IPS-18a (cell line): ENCODE measurements around the gene ZNF827.

Experiments
- H3K27ac ChIP-seq: one replicate; pipeline ENCODE4 v1.5.1; 2013; ENCODE audit warnings: low read length
- H3K27me3 ChIP-seq: one replicate; pipeline ENCODE4 v1.6.1; 2013; ENCODE audit warnings: mild to moderate bottlenecking, low read length; ENCODE audit not compliant: control insufficient read depth, insufficient read depth
- H3K36me3 ChIP-seq: one replicate; pipeline ENCODE4 v1.6.1; 2013; ENCODE audit warnings: low read depth, low read length; ENCODE audit not compliant: control insufficient read depth
- H3K4me1 ChIP-seq: one replicate; pipeline ENCODE4 v1.6.1; 2013; ENCODE audit warnings: low read depth, low read length; ENCODE audit not compliant: control insufficient read depth
- H3K4me3 ChIP-seq: one replicate; pipeline ENCODE4 v1.5.1; 2013; ENCODE audit warnings: low read length
- H3K9ac ChIP-seq: one replicate; pipeline ENCODE4 v1.6.1; 2013; ENCODE audit warnings: mild to moderate bottlenecking, low read length, moderate library complexity
- H3K9me3 ChIP-seq: one replicate; pipeline ENCODE4 v1.6.1; 2013; ENCODE audit warnings: low read depth, low read length; ENCODE audit not compliant: control insufficient read depth

Gene ZNF827

GRCh38 chr4:145883101-145883694, 55.4 kb downstream of the ZNF827 start:
- Histone ChIP-seq H3K9ac (no peak overlapping the region), H3K4me3 (no peak overlapping the region), H3K27me3 (no peaks in the 10 kb centered on the region), H3K9me3 (no peaks in the 10 kb centered on the region), H3K4me1 (peaks cover 39% of the 10 kb centered on the region), H3K36me3 (peaks cover 7% of the 10 kb centered on the region), H3K27ac (no peak overlapping the region)

DNA sequence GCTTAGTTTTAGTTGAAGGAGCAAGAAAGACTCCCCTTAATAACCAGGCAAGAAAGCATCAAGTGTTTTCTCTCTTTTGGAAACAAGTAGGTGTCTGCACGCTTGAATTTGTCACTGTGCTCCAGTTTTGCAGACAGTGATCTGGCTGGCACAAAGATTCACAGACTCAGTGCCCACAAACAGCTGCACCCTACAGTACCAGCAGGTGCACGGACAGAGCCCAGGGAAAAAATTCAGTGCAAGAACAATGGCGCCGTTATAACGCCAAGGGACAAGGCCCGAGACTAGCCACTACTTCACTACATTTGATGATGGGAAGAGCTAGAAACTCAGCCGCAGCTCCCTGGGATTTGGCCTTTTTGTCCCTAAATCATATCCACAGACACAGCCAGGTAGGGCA, 56.0 kb downstream of the ZNF827 start:
- peaks cover 33% of the 10 kb centered on the region for H3K4me1 ChIP-seq
- no peak overlapping the region for H3K9ac ChIP-seq
- peaks cover 7% of the 10 kb centered on the region for H3K36me3 ChIP-seq
- H3K9me3 ChIP-seq: no peaks in the 10 kb centered on the region
- no peak overlapping the region for H3K27ac ChIP-seq
- no peak overlapping the region for H3K4me3 ChIP-seq
- H3K27me3 ChIP-seq: no peaks in the 10 kb centered on the region

DNA sequence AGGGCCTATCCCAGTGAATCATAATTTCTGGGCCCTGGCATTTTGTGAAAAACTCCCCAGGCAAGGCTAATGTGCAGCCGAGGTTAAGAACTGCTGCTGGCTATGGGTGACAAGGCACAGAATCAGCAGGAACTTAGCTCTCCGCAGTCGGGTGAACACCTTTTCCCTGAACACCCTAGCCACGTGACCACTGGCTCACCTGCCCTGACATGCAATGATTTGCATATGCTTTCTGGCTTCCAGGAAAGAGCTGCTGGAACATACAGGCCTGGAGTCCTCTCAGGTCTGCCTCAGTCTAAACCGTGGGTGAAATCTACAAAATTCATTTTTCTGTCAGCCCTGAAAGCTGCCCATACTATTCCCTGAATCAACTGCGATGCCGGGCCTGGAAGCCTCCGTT, 56.6 kb downstream of the ZNF827 start:
- H3K9ac ChIP-seq: no peak overlapping the region

DNA sequence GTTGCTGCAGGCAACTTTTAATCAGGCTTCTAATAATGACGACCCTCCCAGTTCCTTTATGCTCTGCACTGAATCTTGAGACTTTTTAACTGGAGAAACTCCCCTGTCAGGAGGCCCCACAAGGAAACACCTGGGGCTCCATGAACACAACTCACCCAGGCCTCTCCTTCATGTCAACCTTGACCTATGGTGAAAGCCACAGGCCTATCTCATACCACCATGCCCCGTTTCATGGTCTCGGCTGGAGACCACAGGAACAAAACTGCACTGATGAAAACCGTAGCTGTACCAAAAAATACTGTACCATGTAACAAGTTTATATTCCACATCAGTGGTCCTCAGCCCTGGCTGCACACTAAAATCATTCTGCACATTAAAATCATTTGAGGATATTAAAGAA, 57.0 kb downstream of the ZNF827 start:
- H3K9me3 ChIP-seq: no peaks in the 10 kb centered on the region
- H3K4me1 ChIP-seq: peaks cover 23% of the 10 kb centered on the region
- H3K9ac ChIP-seq: no peak overlapping the region
- no peak overlapping the region for H3K27ac ChIP-seq
- H3K27me3 ChIP-seq: no peaks in the 10 kb centered on the region
- H3K4me3 ChIP-seq: no peak overlapping the region
- peaks cover 10% of the 10 kb centered on the region for H3K36me3 ChIP-seq

More for the DNA sequence above, 56.6 kb downstream of the ZNF827 start:
- H3K27ac ChIP-seq: no peak overlapping the region
- H3K4me1 ChIP-seq: peaks cover 27% of the 10 kb centered on the region
- no peaks in the 10 kb centered on the region for H3K27me3 ChIP-seq
- H3K9me3 ChIP-seq: no peaks in the 10 kb centered on the region
- no peak overlapping the region for H3K4me3 ChIP-seq
- H3K36me3 ChIP-seq: peaks cover 9% of the 10 kb centered on the region

DNA sequence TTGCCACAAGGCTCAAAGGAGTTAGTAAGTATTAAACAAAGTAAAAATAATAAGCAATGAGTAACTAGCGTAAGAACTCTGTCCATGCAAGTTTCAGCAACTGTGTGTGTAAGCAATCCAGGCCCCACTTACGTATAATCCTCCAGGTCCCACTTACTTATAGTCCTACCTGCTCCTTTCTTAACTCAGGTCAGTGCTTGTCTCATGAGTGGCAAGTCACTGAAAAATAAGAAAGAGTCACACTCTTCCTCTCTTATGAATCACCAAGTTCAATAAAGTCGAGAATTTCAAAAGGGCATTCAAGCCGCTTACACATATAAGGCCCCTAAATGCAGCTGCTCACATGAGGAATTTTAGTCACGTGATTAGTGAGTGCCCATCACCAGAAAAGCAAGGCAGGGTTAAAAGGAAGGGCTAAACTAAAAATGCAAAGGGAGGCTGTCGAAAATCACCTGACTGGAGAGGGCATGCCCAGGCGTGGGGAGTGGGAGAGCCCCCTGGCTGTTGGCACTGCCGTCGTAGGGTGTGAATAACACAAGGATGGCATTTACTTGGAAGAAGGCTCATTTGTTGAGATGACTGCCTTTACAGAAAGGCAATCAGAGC, 58.2 kb downstream of the ZNF827 start:
- no peak overlapping the region for H3K4me3 ChIP-seq
- H3K27me3 ChIP-seq: no peaks in the 10 kb centered on the region
- H3K36me3 ChIP-seq: peaks cover 10% of the 10 kb centered on the region
- H3K4me1 ChIP-seq: peaks cover 20% of the 10 kb centered on the region
- no peak overlapping the region for H3K27ac ChIP-seq
- H3K9ac ChIP-seq: no peak overlapping the region
- no peaks in the 10 kb centered on the region for H3K9me3 ChIP-seq

DNA sequence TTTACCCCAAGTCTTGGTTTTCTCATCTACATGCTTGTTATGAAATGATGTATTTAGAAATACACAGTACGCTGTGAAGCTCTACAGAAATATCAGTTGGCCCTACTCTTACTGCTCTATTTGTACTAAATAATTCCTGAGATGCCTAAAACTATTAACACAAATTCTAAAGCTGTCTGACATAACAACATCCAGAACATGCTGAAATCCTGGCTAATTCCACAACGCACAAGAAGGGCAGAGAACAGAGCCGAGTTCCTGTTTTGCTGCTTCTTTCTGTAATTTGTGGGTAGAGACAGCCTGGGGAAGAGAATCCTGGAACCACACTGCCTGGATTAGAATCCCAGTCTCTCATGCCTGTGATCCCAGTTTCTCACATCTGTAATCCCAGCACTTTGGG, 59.0 kb downstream of the ZNF827 start:
- H3K4me3 ChIP-seq: no peak overlapping the region
- no peaks in the 10 kb centered on the region for H3K9me3 ChIP-seq
- H3K9ac ChIP-seq: no peak overlapping the region
- H3K4me1 ChIP-seq: peaks cover 20% of the 10 kb centered on the region
- H3K27ac ChIP-seq: no peak overlapping the region
- H3K27me3 ChIP-seq: no peaks in the 10 kb centered on the region
- H3K36me3 ChIP-seq: peaks cover 6% of the 10 kb centered on the region

DNA sequence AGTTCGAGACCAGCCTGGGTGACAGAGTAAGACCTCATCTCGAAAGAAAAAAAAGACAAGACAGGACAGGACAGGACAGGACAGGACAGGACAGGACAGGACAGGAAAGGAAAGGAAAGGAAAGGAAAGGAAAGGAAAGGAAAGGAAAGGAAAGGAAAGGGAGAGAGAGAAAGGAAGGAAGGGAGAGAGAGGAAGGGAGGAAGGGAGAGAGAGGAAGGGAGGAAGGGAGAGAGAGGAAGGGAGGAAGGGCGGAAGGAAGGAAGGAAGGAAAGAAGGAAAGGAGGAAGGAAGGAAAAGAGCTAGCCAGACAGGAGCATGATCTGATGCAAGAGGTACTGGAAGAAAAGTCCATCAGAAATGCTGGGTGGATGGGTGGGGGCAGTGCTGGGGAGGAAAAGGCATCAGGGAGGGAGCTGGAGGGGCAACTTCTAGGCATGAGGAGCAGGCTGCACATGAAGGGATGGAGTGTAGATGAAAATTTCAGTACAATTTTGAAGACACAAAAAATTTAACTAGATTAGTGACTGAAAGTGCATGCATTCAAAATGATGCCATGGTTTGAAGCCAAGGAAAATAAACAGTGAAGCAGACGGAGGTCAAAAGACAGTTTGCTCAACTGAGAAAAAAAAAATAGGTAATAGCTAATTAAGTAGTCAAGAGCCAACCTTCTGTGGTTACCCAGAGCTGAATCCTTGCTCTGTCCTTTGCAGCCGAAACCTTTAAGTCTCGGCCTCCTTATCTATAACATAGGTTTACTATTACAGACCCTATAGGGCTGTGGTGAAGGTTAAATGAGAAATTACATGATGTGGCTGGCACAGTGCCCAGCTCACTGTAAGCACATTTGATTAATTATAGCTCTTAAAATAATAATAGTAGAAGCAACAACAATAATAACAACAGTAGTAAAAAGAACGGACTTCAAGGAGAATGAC, 59.9 kb downstream of the ZNF827 start:
- Histone ChIP-seq H3K36me3 (peaks cover 6% of the 10 kb centered on the region), H3K27me3 (no peaks in the 10 kb centered on the region), H3K4me1 (peaks cover 12% of the 10 kb centered on the region), H3K27ac (no peak overlapping the region), H3K9ac (no peak overlapping the region), H3K9me3 (no peaks in the 10 kb centered on the region), H3K4me3 (no peak overlapping the region)

DNA sequence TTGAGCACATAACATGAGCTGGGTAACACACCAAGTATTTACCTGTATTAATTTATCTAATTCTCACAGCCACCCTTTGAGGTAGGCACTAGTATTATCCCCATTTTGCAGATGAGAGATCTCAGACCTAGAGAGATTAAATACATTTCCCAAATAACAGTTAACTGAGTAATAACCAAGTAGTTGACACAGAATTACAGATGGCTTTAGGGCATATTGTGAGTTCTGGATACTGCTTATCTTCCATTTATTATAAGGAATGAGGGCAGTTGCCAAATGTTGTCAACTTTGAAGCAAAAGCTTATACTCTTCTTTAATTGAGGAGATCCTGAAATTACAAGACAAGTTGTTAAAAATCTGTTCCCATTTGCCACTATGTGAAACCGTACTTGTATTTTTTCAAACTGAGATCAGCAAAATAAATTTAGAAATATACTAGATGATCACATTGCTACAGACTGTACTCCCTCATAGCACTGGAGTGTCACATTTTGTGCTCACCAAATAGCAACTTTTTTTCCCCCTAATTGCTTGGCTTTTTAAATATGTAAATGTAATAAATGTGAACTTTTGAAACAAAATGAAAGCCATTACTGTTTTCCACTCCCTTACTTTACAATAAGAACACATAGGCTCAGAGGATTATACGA, 62.0 kb downstream of the ZNF827 start:
- Histone ChIP-seq H3K9ac (no peak overlapping the region), H3K27me3 (no peaks in the 10 kb centered on the region), H3K36me3 (peaks cover 6% of the 10 kb centered on the region), H3K4me3 (no peak overlapping the region), H3K27ac (no peak overlapping the region), H3K9me3 (no peaks in the 10 kb centered on the region), H3K4me1 (peaks cover under 1% of the 10 kb centered on the region)

DNA sequence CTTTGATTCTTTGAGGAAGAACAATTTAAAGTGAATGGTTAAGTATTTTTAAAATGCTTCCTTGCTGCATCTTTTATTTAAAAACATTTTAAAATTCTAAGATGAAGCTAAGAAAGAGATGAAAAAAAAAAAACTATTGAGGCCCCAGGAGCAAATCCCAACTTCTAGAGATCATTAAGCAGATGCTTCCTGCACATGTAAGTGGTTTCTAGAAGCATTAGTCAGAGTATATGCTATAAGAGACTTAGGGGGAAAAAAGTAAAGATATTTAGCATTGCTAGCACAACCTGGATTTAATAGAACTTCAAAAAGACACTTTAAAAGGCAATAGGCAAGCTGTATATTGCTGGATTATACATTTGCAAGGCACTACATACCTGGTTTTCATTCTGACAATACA, 64.7 kb downstream of the ZNF827 start:
- no peaks in the 10 kb centered on the region for H3K9me3 ChIP-seq
- H3K27ac ChIP-seq: no peak overlapping the region
- no peaks in the 10 kb centered on the region for H3K4me1 ChIP-seq
- H3K9ac ChIP-seq: no peak overlapping the region
- peaks cover 13% of the 10 kb centered on the region for H3K36me3 ChIP-seq
- H3K27me3 ChIP-seq: no peaks in the 10 kb centered on the region
- H3K4me3 ChIP-seq: no peak overlapping the region

- Histone ChIP-seq H3K9ac (no peak overlapping the region), H3K27me3 (no peaks in the 10 kb centered on the region), H3K4me1 (no peaks in the 10 kb centered on the region), H3K36me3 (peaks cover 11% of the 10 kb centered on the region), H3K27ac (no peak overlapping the region), H3K9me3 (no peaks in the 10 kb centered on the region), H3K4me3 (no peak overlapping the region)
These were observed 67.4 kb downstream of the ZNF827 start for GRCh38 chr4:145871209-145871608.
